ENCODE measurements around the gene PPARD.

GRCh38 chr6:35401514-35401913, 59.2 kb downstream of the PPARD start:
- TF ChIP-seq EZH2phosphoT487 (IDR thresholded peaks at IDR 0.05) (no peak), CTCF (IDR thresholded peaks at IDR 0.05) (no peak)
